Skin of body (tissue), 2 donors: ENCODE results near the gene GATD1. TPM values are rescaled to one million over a fixed set of nuclear protein-coding genes. Genes with fewer than 3 reads are reported as not detected.
A peak's percentile ranks its signal among the peaks of the same experiment; 100 is the strongest.
"Not testable (repeated sequence)": the region's sequence is repeated elsewhere in the genome, so short reads cannot be mapped to it uniquely, and the experiment has no call there.

Experiments
- DNase-seq: peaks from one replicate; lab custom pipeline; 2025; lab: John Stamatoyannopoulos, UW
- total RNA-seq: library from RNA; depleted of rRNA; stranded (reverse); fragments of >200 nt; gene quantifications from one replicate; pipeline ENCODE4 v1.2.3, GENCODE V29; 2014

Gene GATD1
- total RNA-seq, 1 donor from 2014 or later = 15.3 TPM

GRCh38 chr11:764322-765024 is 12.8 kb downstream of the GATD1 start:
- no peak for DNase-seq

- DNase-seq = no peak
These were observed 13.6 kb downstream of the GATD1 start for GRCh38 chr11:763549-764321.

- DNase-seq = no peak
These were observed 14.2 kb downstream of the GATD1 start for GRCh38 chr11:763073-763463.

- DNase-seq = peak; percentile 54
These were observed 14.7 kb downstream of the GATD1 start for GRCh38 chr11:762421-763072.

- no peak for DNase-seq
These were observed 15.7 kb downstream of the GATD1 start for GRCh38 chr11:761526-762108.

- no peak for DNase-seq
These were observed 17.1 kb downstream of the GATD1 start for GRCh38 chr11:760236-760635.

GRCh38 chr11:749731-750130 is 27.6 kb downstream of the GATD1 start:
- DNase-seq = no peak

GRCh38 chr11:748007-748359 is 29.3 kb downstream of the GATD1 start:
- no peak for DNase-seq

GRCh38 chr11:747158-748006 is 29.9 kb downstream of the GATD1 start, which contains the start of gene TALDO1:
Gene TALDO1 (plus strand): TSS chr11:747464. CDS start chr11:747482, 18 bp downstream.
- peak; percentile 25 for DNase-seq

- DNase-seq = no peak
These were observed 30.8 kb downstream of the GATD1 start for GRCh38 chr11:746289-747157.

- no peak for DNase-seq
These were observed 31.9 kb downstream of the GATD1 start for GRCh38 chr11:745428-745827.

- DNase-seq = no peak
These were observed 34.6 kb downstream of the GATD1 start for GRCh38 chr11:742571-743201.

- no peak for DNase-seq
These were observed 35.1 kb downstream of the GATD1 start for GRCh38 chr11:742156-742546.

GRCh38 chr11:737899-738298 is 39.4 kb downstream of the GATD1 start:
- DNase-seq = not testable (repeated sequence)

GRCh38 chr11:737366-737765 is 39.9 kb downstream of the GATD1 start:
- no peak for DNase-seq

- not testable (repeated sequence) for DNase-seq
These were observed 42.7 kb downstream of the GATD1 start for GRCh38 chr11:734541-734940.

- no peak for DNase-seq
These were observed 44.2 kb downstream of the GATD1 start for GRCh38 chr11:733072-733471.

- no peak for DNase-seq
These were observed 47.7 kb downstream of the GATD1 start for GRCh38 chr11:729492-730074.

- no peak for DNase-seq
These were observed 48.3 kb downstream of the GATD1 start for GRCh38 chr11:728901-729491.
